Left forelimb (tissue), 1 donor: ENCODE measurements around the gene PDE10A.
A peak's percentile ranks its signal among the peaks of the same experiment; 100 is the strongest.

Source experiments
- DNase-seq: peaks from one replicate; pipeline ENCODE4 v3.0.0-alpha.2; 2018; ENCODE audit warnings: low spot score

Gene PDE10A

DNA sequence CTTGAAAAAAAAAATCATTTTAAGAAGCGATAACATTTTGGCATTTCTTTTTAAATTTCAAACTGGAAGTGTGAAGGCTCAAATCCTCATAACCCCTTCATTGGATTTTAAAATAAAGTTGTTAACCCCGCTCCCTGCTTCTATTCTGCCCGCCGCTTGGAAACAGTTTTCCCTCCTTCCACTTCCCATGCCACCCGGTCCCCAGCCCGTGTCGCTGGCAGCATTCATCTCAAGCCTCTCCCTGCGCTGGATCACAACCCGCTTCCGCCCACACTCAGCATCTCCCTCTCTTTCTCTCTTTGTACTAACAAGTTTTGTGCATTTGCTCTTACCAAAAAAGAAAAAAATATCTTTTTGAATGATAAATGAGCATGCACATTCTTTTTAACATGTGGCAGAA lies 15.4 kb upstream of the PDE10A start:
- no peak for DNase-seq

DNA sequence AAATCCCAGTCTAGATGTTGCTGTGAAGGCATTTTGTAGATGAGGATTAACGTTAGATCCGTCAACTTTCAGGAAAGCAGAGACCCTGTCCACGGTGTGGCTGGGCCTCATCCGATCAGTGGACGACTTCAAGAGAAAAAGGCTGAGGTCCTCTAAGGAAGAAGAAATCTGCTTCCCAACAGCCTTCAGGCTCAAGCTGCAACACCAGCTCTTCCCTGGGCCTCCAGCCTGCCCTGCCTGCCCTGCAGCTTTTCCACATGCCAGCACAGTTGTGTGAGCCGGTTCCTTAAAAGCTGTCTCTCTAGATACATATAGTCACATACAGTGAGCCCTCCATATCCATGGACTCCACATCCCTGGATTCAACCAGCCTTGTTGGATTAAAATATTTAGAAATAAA lies 14.1 kb upstream of the PDE10A start:
- no peak for DNase-seq

DNA sequence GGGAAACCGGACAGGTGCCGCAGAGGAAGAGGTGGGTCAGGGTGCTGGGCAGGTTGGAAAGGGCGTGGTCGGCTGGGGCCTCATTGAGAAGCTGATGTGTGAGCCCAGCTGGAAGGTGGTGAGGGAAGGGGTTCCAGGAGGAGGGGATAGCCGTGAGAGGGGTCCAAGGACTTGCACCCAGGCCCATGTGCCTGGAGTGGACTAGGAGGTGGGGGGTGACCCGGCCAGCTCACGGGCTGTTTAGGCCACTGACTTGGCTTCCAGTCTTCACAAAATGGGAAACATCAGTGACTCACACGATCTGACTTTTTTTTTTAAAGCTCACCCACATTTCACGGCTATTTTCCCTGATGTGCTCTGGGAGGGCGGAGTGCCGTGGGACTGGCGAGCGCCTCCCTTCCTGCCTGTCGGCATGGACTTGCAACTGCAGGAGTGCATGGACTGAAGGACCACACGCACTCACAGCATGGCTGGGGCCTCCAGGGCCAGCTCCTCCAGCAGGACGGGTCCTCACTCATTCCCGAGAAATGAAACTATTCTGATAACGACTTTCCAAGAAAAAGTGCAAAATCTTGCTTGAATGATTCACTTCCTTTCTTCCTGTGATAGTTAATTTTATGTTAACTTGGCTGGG lies 13.5 kb upstream of the PDE10A start:
- no peak for DNase-seq

DNA sequence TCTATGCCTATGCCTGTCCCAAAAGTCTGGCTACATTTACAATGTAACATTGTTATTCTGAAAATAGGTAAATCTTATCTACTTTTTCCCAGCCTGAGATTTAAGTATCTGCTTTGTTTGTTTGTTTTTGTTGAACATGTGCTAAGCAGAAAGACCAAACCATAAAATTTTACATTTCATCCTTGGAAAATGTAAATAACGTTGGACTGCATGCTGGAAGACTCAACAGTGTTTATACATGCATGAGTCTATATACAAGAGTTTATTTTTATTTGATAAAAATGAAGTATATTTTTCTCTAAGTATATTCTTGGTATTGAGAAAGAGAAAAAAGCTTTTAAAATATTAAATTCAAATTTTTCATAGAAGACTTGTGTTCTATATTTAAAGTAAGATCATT lies 12.1 kb upstream of the PDE10A start:
- DNase-seq: no peak

DNA sequence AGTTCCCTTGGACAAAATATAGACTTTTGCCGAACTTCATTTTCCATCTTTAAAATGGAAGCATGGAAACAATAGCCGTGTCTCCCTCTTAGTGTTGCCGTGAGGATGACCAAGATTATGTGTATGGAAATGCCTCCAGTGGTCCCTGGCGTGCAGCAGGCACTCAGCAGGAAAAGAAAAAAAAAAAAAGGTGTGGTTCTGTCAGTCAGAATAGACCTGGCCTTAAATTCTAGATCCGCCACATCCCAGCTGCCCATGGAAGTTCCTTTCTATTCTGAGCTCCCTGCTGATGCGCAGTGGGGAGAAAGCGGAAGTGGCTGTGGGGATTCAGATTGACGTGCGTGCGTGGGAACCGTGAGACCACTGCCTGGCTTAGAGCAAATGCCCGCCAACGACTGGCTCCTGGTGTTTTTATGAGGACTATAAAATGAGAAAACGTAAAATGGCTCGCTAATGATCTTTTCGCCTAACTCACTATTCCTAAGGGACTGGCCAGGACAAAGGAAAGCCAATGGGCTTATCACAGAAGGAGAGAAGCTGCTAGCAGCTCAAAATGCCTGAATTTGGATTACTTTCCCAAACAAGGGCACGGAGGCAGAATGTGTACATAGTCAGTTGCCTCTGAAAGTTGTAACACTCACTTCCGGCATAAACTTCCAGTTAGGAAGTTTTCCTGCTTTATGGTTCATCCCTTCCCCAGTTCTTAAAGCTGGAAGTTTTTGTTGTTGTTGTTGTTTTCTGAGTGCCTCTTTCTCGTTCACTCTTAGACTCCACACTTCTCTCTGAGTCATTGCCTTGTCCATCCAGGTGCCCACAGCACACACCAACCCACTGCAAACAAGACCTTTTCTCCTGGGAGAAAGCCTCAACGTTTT lies 11.4 kb upstream of the PDE10A start:
- DNase-seq: no peak

DNA sequence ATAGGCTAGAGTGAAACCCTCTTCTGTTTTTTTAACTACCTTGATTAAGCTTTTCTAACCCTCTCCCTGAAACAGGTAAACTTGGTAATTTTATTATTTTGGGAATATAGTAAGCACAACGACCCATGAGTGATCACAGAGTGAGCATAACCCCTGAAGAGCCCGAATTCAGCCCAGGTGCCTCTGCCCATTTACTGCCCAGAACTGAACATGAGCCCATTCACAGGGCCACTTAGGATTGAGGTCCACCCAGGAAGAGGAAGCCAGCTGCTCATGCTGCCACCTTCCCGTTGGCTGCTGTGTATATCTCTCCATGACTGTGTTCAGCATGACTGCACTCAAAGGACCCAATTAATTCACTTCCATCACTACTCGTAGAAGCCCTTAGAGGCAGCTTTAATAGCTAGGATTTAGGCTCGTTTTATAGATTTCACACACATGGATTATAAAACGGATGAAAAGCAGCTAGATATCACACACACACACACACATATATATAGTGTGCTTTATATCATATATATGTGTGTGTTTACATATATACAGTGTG lies 8.3 kb upstream of the PDE10A start:
- DNase-seq: no peak

DNA sequence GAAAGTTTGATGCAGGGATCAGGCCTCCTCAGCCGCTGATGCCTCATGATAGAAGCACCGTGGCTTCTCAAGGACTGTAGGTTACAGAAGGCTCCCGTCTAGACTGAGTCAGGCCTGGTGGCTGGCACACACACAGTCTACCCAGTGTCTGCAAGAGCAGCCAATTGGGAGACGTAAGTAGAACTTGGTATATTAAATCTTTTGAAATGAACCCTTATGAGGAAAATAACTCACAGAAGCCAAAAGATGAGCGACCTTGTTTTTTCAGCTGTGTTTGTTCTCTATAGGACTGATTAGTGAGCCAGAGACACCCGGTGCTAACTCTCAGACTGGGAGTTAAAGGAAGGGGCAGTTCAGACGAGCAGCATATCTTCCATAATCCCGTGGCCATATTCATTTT lies 5.9 kb upstream of the PDE10A start:
- no peak for DNase-seq

DNA sequence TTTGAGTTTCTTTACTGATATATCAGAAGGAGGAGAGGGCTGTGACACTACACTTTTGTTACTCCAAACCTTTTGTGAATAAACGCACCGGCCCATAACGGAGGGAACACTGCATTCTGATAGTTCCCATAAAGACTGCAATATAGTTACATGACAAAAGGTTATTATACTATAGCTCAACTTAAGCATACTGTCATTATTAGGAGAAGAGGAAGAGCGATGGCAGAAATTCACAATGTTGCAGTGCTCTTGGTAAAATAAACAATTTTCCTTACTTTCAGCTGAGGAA lies 2.3 kb upstream of the PDE10A start:
- no peak for DNase-seq

DNA sequence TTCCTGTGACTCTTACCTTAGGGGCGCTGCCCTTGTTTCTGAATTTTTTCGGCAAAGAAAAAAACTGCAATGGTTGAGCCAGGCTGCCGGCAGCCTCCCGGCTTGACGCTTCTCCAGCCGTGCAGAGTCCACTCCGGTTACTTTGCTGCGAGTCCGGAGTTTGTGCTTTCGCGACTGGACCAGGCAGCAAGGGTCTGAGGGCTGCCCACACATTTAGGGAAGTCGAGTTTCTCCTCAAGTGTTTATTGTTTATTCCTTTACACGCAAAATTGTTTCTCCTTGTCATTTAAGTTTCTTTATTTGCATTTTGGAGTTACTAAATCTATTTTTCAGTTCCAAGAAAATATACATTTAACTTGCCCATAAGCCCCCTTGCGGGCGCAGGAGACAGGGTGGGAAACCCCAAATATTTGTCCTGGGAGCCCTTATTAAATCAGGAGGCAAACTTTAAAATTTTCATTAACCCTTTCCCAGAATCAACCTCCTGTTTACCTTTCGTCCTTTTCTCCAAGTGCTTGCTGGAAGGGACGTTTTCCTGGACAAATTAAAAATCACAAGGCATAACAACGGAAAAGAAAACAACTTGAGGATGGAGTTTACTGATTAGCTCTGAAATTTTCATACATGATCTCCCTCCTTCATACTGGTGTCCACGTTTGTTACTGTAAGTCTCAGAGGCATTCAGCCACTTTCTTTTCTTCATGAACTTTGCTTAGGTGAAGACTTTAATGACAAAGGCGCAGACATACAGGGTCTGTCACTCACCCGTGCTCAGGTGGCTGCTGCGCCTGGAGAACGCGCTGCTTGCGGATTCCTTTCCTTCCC lies 1.7 kb upstream of the PDE10A start:
- DNase-seq: no peak

DNA sequence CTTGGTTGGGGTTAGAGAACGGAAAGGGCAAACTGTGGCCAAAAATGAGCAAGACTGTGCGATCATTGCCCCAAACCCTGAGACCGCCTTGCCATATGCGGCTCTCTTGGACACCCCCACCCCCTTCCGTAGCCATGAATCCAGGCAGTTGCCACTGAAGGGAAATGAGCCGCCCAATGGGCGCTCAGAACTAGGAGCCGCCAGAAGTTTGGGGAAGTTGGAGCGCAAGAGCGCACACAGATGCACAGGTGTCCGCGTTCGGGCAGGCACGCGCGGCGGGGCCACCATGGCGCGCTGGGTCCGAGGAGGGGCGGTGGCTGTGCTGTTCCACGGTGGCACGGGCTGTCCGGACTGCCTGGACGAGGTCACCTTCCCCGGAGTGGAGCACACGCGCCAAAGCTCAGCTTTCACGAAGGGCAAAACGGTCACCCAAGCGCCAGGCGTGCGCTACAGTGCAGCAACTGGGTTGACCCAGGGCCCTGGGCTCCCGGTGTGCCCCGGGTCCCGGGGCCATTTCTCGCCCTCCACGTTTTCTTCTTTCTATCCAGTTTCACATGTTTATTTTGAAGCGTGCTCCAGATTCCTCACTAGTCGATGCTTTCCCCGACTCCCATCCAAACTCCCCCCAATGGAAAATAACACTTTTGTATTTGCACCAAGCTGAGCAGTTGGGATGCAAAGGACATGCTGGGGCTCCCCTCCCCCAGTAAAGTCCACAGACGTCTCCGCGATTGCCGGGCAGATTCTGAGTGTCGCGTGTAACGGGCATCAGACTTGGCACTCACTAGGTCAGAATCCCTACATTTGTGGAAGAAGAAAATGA lies 906 bp upstream of the PDE10A start:
- DNase-seq: no peak

DNA sequence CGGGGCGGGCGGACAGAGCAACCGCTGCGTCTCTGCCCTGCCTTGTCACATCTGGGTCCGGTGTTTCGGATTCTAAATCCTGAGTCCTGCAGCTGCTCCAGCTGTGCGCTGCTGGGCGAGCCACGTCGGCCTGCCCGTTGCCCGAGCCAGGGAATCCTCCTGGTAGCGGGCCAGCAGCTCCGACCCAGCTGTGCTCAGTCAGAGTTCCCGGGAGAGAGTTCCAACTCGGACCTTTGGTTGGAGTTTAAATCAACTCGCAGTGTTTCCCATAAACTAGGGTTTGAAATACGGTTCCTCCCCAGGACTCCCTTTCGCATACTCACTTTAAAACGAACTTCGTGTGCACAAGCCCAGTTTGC lies 315 bp upstream of the PDE10A start:
- DNase-seq: peak; percentile 83

DNA sequence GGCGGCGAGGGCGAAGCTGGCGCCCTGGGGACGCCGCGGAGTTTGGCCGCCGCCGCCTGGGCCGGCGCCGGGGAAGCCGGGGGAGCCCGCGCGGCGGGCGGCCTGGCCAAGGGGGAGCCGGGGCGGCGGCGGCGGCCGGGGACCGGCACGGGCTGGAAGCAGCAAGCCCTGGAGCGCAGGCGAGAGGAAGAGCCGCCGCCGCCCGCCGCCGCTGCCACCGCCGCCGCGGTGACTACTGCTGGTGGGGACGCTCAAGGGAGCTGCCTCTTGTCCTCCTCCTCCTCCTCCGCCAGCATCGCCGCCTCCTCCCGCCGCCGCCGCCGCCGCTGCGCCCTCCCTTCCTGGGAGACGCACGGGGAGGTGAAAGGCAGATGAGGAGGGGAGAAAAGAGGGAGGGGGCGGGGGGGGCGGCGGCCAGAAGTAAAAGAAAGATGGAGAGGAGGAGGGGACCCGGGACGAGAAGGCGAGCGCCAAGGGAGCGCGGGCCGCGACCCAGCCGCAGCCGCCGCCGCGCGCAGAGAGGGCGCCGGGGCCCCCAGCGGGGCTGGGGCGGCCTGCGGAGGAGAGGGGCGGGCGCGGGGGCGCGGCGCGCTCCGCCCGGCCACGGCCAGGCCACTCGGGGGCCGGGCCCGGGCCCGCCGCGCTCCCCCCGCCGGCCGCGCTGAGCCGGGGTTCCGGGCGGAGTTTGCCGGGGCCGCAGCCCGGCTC lies 846 bp downstream of the PDE10A start:
- no peak for DNase-seq

DNA sequence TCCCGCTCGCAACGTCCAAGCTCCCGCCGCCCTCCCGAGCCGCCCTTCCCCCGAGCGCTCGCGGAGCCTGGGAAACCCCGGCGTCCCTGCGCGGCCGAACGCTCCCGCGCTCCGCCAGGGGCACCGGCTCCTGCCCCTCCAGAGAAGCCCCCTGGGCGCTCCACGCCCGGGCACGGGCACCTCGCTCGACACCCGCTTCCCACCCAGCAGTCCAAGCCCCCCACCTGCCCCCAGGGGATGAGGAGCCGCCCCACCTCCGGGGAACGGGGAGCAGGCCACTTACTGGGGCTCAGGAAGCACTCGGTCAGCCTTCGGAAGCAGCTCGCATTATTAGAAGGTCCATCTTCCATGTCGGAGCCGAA lies 1.4 kb downstream of the PDE10A start:
- no peak for DNase-seq

DNA sequence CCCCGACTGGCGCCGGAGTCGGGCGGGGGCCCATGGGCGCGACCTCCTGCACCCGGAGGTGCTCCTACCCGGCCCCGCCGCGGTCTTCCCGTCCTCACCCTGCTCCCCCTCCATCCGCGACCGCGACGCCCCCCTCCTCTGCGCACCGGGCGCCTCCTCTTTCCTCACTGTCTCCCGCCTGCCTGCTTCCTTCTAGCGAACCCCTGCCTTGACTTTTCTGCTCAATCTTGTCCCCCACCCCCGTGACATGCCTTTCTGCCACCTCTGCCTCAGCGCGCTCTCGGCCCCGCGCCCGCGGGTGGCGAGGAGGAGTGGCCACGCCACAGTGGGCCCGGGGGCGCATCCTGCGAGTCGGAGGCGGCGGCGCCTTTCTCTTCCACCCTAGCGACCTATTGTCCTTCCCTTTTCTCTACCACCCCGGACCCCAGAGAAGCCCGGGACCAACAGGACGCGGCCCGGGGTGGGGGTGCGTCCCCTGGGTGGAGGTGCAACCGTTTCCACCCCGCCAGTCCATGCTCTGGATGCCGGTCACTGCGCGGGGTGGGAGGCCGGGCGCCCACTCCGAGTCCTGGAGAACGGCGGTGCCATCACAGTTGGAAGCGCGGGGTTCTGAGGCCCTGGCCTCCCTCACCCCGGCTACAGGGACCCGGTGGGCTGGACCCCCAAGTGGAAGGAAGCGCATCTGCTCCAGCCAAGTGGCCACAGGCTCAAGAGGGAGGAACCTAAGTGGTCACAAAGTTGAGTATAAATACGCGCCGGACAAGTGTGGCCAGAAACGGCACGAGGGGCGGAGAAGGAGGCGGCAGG lies 2.0 kb downstream of the PDE10A start:
- no peak for DNase-seq

DNA sequence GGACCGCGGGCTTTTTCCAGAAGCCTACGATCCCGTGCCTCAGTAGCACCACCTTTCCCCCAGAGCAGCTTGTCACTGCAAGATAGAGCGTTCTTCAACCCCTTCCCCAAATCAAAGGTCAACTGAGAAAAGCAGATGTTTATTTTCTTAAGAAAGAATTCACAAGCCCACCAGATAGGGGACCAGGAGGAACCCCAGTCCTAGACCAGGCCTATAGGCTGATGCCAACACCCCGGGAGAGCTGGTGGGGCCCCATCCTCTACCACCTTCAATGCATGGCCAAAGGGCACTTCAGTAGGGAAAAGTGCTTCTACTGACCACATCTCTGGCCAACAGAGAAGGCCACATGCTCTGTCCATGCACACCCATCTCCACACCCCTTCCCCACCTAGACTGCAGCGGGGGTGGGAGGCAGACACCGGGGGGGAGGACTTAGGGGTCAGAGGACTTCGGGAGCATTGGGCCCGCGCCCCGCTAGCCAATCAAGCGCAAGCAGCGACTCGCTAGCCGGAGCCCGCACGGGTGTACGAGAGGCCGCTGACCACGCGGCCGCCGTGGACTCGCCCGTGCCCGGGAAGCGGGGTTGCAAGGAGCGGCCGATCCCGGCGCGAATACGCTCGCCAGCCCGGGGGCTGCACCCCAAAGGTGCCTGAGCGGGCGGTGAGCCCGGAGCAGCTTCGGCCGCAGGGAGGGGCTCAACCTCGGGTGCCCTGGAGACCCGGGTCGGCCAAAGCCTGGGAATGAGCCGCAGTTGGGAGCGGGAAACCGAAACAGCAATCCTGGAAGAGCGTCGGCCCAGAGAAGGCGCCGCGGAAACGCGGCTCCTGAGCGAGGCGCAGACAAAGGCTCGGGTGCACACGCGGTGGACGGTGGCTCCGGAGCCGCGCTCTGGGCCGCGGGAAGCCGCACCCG lies 2.8 kb downstream of the PDE10A start:
- no peak for DNase-seq

DNA sequence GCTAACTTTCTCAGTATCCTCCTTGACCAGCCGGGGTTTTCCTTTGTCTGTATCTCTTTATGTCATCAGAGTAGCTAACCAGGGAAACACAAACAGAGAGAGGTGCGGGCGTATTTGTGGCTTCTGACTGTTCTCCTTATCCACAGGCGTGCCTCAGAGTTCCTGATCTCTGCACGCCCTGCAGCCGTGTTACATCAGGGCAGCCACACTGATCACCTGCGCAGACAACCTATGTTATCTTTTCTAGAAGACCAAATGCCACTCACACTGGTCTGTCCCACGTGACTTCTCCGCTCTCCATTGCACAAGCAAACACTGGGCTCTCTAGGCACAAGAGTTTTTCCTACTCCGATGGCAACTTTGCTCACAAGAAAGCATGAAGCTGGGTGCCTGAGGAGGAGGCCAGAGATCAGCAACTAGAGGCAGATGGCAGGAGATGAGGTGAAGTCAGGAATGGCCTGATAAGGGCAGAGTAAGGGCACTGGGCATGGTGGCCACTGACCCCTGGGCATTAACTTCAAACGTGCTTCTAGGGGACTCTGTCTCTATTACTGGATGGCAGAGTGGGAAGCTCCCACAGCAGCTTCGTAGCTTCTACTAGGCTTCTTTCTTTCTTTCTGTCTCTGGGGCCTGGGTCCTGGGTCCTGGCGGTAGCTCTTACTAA lies 4.5 kb downstream of the PDE10A start:
- no peak for DNase-seq

DNA sequence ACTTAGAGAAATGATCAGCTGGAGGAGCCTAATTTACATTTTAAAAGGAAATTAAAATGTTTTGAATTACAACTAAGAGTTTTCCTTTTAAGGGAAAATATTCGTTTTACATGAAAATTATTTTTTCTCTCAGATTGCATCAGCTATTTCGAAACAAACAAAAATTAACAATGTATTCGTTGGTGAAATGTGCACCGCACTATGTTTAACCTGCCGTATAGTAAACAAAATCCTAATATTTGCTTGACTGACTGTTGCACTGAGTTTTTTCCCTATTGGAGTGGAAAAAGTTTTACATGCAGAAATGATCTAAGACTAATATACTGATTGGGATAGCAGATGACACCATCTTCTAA lies 5.7 kb downstream of the PDE10A start:
- DNase-seq: no peak

DNA sequence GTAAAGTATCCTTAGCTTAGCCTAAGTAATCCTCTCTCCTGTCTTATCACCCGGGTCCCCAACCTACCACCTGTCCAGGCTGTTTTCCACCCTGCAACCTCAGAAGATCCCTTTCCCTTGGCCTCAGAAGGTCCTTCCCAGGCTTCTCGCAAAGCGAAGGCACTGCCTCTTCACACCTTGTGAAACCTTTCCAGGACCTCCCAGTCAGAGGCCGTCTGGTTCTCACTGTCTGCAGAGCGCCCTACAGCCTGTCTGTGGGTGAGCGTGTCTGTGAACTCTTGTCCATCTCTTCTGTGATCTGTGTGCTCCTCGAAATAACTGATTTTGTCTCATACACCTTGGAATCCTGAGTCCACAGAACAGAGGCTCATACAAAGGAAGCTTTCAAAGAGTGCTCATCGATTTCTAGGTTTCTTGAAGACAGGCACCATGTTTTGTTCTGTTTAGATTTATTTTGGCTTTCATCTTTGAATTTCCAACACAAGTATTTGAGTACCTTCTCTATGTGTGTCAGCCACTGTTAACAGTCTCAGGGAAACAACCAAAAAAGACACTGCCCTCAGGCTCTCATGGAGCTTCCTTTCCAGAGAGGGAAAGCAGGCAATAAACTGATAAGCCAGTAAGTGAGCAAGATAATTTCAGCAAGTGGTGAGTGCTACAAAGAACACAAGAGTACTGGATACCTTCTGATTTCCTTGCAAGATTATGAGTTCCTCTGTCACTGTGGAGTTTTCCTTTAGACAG lies 6.3 kb downstream of the PDE10A start:
- DNase-seq: no peak
